HG03558 (cell line): ENCODE data around the gene GFY.

ENCODE experiments used
- ATAC-seq: cut with Tn5 transposase; IDR thresholded peaks from one replicate; pipeline ENCODE4 v1.9.1; 2021; ENCODE audit warnings: moderate number of reproducible peaks; ENCODE audit not compliant: unreplicated experiment; ENCODE audit errors: extremely low read depth

Gene GFY

DNA sequence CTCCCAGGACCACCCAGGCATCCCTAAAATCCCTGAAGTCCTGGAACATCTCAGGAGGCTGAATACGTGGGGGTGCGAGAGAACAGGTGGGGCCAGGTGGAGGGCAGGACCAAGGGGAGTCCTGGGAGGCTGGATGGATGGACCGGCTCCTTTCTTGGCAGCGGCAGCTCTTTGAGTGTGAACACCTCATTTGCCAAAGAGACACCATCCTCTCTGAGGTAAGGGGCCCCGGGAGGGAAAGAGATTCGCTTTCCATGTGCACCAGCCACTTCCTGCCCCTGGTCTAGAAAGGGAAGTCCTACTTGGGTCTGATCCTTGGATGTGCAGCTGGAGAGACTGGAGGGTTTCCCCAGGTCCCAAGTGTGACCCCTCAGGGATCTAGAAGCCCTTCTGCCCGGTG, 18.1 kb upstream of the GFY start:
- ATAC-seq: no peak

DNA sequence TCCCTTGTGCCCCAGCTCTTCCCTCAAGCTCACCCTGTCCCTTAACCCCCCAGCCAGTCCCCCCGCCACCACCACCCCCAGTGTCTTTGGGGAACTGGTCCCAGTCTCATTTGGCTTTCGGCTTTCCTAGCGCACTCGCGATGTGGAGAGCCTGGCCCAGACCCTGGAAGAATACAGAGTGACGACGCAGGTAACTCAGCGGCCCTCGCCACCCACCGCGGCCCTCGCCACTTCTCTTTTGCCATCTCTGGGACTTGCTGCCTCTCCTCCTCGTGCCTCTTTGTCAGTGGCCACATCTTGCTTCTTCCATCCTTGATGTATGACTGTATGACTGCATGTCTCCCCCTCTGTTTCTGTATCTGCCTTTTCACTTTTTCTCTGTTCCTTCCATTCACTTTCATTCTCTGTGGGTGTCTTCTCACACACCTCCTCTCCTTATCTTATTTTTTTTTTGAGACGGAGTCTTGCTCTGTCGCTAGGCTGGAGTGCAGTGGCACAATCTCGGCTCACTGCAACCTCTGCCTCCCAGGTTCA, 17.6 kb upstream of the GFY start:
- ATAC-seq: no peak

DNA sequence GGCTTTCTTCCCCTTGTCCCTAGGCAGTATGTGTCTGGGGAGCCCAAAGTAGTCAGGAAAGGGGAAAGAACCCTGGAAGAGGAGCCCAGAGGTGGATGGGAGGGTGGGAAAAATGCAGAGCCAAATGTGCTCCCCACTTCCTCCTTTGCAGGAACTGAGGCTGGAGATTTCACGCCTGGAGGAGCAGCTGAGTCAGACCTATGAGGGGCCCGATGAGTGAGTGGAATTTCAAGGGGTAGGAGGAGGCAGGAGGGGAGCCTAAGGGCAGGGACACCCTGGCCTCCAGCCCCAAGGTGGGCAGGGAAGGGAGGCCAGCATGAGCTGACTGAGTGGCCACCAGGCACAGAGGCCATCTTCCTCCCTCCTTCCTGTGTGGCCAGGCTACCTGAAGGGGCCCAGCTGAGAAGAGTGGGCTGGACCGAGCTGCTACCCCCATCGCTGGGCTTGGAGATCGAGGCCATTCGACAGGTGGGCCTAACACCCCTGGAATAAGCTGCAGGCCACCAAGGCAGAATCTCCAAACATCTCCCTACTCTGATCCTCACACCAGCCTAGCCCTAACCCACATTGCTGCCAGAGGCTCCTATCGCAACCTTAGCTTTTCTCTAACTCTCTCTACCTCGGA, 16.3 kb upstream of the GFY start:
- no peak for ATAC-seq

DNA sequence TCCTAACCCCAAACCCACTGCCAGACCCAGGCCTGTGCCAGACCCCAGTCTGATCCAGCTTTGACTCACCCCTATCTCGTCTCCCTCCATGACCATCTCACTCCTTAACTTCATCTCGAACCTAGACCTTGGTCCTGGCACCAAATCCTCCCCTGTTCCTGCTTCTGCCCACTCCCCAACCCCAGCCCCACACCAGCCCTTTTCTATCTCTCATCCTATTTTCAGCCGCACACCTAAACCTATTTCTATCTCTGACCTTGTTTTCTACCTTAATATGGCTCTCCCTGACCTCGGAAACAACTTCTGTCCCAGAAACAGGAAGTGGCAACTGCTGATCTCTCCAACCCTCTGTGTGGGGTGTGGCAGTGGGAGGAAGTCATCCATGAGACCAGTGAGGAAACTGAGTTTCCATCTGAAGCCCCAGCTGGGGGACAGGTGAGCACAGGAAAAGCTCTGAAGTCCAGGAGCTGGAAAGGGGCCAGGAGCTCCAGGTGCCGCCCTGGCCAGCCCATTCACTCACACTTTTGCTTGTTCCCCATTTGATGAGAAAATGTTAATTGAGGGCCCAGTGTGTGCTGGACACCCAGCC, 15.7 kb upstream of the GFY start:
- no peak for ATAC-seq

DNA sequence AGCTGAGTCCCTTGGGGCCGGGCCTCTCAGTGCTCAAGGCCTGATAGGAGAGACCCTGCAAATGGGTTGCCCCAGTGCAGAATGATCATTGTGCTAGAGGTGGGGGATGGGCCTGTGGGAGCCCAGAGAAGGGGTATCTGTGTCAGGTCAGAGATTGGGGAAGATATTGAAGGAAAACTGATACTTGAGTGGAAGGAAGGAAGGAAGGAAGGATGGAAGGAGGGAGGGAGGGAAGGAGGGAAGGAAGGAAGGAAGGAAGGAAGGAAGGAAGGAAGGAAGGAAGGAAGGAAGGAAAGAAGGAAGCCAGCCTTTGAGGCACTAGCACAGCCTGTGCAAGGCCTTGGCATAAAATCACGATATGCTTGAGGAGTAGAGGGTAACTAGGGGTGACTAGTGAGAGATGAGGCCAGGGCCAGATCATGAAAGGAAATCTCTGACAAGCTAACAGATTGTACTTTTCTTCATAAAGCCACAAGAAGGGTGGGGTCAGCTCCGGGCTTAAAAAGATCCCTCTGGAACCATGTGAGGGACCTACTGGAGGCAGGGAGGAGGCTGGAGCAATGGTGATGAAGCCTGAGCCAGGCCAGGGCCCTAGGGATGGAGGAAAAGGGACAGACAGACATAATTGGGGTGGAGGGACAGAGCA, 13.4 kb upstream of the GFY start:
- no peak for ATAC-seq

DNA sequence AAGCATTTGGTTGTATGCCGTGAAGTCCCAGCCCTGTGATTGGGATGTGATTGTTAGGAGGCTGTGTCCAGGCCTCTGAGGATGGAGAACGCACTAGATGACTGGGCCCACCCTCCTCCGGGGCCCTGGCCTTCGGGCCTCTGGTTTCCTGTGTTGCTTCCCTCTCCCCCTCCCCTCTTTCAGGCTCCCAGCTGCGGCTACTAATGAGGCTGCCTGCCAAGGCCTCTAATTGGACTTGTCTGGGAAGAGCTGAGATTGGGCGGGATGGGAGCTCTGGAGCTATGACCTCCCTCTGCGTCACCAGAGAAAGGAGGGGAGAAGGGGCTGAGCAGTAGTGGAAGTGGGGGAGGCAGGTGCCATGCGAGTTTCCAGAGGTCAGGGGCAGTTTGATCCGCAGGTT, 11.8 kb upstream of the GFY start:
- ATAC-seq: no peak

DNA sequence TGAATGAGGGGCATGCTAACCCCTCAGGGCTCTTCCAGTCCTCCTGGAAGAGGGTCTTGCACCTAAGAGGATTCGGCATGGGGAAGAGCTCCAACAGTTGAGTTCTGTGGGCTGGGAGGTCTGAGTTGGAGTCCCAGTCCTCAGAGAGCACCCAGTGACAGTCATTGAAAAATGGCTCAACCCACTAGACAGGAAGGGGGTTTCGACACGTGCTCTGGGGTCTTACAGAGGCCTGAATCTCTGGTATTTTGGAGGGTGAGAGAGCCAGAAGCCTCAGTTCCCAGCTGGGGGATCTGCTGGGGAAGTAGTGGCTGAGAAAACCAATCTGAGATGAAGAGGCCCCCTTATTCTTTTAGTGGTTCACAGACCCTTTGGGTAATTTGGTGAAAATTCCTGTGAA, 10.9 kb upstream of the GFY start:
- ATAC-seq: no peak

DNA sequence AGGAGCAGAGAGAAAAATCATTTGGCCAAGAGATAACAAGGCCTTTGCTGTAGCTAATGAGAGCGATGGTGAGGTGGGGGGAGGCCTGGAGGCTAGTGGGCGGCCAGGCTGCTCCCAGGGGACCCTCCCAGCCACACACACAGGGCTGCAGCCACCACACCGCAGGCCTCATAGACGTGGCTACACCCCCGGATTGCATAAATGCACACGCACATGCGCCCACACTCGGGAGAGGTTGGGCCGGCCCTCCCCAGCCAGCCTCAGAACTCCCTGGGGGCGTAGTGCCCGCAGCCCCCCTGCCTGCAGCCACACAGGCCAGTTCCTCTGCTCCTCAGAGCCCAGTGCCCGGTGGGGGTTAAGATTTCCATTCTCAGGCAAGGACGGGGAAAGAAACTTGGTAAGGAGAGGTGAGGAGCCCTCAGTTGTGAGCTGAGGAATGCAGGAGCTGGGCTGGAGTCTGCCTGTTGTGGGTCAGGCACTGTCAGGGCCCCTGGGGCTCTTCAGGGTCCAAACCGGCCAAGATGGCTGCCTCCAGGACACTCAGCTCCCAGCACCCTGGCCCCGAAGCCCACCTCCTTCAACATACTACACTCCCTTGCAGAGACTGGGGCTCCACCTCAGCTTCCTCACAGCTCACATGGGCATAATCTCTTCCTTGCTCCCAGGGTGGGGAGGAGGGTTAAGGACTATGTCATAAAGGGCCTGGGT, 9.9 kb upstream of the GFY start:
- ATAC-seq: no peak

DNA sequence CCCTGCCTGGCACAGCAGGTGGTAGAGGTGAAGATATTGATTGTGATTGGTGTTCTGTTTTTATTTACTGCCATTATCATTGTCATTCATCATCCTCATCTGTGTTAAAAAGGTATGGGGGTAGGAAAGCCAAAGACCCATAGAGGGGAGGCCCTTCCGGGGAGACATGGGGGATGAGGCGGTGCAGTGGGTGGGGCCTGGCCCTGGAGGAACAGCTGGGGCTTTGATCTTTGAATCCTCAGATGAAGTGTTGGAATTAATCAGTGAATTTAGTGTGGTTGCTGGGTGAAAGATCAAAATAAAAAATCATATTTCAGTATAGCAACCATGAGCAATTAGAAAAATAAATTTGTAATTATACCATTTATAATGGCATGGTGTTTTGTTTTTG, 9.4 kb upstream of the GFY start:
- no peak for ATAC-seq

DNA sequence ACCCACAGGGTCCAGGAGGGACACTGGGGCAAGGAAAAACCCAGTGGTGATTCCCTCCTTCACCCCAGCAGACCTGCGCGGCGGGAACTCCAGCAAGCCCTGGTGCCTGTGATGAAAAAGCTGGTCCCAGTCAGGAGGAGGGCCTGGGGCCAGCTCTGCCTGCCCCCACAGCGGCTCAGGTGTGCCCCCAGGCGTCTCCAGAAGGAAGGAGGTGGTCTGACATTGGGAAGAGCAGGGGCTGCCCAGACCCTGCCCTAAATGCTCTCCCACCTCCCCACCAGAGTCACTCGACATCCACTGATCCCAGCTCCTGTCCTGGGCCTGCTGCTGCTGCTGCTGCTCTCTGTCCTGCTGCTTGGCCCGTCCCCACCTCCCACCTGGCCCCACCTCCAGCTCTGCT, 8.1 kb upstream of the GFY start:
- no peak for ATAC-seq

DNA sequence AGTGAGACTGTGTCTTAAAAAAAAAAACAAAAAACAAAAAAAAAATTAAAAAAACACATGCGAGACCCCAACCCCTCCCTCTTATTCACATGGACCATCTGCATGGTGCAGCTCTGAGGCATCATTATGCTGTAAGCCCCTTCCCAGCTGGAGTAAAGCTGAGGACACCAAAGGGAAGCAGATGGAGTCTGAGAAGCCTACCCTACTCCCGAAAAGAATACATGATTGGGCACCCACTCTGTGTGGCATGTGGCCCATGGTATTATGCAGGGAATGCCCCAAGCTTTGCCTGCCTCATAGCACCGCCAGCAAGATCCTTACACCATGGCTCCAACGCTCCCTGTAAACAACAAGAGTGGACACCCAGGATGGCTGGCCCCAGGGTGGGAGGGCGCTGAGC, 6.7 kb upstream of the GFY start:
- no peak for ATAC-seq

DNA sequence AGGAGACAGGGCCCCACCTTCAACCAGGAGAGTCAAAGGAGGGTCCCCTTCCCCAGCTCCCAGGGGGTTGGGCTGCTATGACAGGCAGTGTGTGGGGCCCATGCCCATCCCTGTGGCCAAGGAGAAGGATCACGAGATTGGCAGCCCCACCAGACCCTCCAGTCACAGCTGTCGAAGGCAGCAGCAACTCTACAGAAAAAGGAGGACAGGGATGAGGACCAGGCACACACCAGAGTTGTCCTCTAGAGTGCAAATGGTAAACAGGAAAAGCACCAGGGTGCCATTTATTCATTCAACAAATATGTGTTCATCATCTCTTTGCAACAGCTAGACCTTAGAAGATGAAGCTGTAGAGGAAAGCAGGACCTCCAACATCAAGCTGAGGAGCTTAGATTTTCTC, 6.0 kb upstream of the GFY start:
- no peak for ATAC-seq

DNA sequence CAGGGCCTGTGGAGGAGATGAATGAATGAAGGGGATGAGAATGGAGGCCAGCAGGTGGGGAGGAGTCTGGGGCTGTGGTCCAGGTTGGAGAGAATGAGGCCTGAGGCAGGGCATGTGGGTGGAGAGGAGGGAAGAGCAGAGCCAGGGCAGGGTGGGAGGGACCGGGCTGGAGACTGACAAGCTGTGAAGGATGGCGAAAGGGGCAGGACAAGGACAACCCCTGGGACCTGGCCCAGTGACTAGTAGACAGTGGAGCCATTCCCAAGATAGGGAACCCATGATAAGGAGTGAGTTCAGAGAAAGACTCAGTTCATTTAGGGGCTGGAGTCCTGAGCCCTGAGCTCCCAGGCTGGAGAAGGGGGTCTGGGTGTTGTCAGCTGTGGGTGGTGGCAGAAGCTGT, 5.0 kb upstream of the GFY start:
- no peak for ATAC-seq

DNA sequence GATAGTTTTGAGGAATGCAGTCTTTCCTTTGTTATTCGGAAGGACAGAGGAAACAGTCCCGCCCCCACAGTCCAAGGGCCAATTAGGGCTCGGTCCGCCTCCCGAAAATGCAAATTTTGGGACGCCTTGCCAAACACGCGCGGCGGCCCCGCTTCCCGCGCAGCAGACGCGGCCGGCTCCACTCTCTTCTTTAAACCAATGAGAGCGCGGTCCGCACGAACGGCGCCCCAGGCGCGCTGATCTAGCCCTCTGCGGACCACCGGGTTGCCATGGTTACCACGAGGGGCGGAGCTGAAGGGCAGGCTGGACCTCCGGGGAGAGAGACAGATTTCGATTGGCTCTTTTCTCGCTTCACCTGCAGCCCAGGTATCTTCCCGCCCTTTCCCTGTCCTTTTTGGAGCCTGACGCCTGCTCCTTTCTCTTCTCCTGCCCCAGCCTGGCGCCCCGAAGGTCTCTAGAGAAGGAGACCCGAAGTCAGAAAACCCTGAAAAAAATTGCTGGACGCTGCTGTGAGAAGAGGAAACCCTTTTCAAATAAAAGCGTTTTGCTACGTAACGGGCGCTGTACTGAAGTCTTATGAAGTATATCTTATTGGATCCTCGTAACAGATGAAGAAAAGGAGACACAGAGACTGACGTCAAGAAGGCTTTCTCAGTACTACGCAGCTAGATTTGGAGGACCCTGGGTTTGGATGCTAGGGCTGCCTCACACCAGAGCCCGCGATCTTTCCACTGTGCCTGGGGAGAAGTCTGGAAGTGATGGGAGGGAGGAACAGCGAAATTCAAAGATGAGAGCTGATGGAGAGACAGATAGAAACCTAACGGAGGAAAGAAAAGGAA, 3.9 kb upstream of the GFY start:
- no peak for ATAC-seq

DNA sequence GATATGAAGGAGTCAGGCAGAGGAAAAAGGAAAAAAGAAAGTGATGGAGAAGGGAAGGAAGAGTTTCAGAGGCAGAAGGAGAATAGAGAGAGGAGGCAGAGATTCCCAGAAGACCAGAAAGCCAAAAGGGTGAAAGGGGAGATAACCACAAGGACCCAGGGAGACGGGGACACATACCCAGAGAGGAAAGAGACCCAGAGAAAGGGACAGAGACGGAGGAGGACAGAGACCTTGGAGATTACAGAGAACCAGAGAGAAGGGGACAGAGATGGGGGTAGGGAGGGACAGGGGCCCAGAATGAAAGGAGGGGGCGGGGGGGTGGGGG, 3.3 kb upstream of the GFY start:
- ATAC-seq: no peak

DNA sequence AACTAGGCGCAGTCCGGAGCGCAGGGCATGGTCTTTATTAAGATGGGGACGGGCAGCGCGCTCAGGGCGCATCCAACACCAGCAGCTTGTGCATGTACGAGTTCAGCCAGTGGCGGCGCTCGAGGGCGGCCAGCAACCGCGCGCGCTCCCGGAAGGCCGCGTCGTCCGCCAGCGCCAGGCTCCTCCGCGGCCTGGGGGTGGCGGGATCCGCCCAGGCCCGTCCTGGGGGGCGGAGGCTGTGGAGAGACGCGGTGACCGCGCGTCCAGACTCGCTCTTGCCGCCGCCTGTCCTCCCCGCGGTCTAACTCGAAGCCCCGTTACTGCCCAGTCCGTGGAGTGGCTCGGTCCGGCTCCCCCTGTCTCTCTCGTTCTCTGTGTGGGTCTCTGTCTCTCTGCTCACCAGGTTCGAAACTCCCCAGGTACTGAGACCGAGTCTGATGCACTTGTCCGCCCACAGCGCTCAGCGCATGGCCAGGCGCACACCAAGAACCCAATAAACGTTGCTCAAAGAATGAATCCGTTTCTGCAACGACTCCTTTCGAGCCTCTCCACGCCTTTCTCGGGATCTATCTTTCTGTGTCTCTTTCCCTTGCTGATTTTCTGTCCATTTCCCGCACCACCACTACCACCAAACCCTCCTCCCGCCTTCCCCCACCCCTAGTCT, 2.6 kb upstream of the GFY start:
- ATAC-seq: no peak

DNA sequence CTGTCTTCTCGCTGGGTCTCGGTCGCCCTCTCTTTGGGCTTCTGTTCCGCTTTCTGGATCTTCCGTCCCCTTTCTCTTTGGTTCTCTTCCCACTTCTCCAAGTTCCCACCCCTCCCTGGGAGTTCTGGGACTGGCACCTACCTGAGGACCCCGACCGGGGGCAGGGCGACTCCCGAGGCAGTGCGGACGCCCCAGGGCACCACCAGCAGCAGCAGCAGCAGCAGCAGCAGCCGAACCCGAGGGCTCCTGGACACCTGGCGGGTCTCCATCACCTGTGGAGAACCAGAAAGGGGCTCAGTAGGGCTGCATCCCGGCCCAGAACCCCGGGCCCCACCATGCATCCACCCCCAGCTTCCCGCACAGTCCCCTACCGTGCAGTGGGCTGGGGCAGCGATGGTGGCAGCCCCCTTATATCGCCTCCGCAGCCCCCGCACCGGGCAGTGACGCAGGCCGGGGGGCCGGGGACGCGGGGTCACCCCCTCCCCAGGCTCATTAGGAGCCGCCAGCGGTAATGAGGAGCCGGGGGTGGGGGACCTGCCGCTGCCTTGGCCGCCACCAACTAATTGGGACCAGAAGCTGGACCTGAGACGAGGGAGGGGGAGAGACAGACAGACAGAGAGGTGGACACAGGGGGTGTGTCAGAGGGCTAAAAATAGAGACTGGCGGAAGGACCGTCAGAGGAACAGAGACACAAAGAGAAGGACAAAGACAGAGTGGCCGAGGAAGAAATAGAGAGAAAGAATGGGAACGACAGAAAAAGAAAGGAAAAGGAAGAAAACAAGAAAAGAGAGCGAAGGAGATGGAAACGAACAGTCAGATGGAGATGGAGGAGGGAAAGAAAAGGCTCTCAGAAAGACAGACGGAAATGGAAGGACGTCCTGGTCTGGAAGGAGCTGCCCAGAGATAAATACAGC, 1.9 kb upstream of the GFY start, which contains the start of gene PTH2:
TSS of gene PTH2 (minus strand) at position 371 of the 914 bp plus-strand sequence. CDS start at position 269, 102 bp downstream.
- no peak for ATAC-seq

DNA sequence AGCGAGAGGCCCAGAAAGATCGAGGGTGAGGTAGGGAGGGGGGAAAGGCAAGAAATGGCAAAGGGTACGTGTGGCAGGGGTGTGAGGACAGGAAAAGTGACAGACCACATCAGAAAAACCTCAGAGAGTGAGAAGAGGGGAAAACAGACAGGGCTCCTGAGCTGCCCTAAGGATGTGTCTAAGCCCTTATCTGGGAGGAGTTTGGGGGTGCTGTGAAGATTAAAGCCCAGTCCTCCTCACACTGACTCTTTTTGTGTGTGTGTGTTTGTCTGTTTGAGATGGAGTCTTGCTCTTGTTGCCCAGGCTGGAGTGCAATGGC, 1.2 kb upstream of the GFY start:
- no peak for ATAC-seq
